Fibroblast of skin of scalp (primary cell): ENCODE data around the gene FGFR3.
A peak's percentile ranks its signal among the peaks of the same experiment; 100 is the strongest.

Experiments
- DNase-seq: peaks from one replicate; pipeline ENCODE4 v3.0.0-alpha.2; 2013

FGFR3 gene

DNA sequence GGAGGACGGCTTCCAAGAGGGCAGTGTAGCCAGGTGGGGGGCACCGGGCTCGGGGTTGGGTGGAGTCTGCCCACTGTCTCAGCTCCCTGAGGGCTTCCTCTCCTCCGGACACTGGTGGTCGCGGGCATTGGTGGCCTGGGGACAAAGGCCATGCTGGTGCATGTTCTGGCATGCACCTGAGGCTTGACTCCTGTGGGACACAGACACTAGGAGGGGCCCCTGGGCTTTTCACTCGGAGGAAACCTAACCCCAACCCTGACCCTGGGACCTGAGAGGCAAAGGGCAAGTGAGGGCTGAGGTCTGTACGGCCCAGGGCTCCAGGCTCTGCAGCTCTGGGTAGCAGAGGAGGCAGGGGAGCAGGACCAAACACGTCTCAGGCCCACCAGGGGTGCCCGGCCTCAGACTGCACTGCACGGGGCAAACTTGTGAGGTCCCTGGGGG, 22.3 kb upstream of the FGFR3 start:
- DNase-seq = no peak

DNA sequence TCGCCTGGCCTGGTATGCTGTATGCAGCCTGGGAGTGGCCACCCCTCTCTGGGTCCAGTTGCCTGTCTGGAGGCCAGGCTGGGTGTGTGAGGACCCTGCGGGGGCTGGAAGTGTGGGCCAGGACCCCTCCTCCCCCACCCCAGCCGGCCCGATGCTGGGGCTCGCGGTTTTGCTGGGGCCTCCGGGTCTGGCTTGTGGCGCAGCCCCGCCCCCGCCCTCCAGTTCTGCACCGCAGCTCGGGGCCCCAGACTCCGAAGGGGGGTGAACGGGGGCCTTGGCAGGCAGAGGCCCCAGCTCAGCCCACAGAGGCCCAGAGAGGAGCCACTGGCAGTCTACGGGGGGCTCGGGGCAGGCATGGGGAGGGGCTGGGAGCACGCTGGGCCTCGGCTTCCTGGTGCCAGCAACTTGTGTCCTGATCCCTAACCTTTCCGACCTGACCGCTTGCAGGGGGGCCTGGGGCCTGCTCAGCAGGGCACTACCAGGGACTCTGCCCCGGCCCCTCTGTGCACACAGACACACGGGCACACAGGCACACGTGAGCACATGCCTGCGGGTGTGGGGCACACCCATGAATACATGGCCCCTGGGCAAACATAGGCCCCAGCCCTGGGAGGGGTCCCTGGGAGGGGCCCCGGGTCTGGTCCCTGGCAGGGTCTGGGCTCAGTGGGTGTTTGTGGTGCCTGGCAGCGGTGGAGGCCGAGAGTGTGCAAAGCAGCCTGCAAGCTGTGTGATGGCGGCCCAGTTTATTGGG, 21.4 kb upstream of the FGFR3 start:
- no peak for DNase-seq

DNA sequence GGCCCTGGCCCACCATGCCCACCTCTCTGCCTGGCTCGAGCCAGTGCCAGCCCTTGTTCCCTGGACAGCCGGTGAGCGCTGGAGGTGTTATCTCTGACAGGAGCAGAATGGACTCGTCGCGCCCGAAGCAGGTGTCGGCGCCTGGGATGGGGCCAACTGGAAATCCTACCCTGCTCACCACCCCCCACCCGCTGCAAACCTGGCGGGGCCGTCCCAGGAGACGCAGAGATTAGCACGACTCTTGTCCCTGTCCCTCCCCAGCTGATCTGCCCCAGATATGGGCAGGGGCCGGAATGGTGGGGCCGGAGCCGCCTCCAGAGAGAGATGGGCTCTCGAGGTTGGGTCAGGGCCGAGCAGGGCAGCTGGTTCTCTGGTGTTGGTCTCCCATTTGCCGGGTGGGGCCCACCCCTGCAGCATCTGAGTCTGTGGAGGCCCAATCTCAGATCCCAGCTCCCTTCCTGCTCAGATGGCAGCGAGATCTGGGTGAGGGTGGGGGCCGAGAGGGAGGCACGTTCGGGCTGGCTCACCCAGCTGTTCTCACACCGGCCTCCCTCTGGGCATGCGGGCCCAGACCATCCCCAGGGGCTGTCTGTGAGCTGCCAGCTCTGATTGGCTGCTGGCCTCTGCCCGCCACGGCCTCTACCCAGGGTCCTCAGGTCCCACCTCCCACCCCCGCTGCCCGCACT, 20.1 kb upstream of the FGFR3 start:
- no peak for DNase-seq

DNA sequence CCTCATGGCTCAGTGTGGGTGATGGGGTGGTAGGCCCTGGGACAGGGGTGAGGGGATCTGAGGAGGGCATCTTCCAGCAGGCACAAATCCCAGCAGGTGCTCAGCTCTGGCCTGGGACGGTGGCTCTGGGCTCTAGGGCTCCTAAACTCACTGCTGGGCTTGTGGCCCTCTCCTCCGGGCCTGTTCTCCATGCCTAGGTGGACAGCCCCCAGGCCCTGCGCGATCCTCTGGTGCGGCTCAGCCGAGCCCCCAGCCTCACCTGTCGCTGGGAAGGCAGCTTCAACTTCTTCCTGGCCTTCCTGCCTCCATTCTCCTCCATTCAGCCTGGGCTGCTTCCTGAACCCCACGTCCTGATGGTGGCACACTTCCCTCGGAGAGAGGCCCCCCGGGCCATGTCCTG, 19.3 kb upstream of the FGFR3 start:
- no peak for DNase-seq

DNA sequence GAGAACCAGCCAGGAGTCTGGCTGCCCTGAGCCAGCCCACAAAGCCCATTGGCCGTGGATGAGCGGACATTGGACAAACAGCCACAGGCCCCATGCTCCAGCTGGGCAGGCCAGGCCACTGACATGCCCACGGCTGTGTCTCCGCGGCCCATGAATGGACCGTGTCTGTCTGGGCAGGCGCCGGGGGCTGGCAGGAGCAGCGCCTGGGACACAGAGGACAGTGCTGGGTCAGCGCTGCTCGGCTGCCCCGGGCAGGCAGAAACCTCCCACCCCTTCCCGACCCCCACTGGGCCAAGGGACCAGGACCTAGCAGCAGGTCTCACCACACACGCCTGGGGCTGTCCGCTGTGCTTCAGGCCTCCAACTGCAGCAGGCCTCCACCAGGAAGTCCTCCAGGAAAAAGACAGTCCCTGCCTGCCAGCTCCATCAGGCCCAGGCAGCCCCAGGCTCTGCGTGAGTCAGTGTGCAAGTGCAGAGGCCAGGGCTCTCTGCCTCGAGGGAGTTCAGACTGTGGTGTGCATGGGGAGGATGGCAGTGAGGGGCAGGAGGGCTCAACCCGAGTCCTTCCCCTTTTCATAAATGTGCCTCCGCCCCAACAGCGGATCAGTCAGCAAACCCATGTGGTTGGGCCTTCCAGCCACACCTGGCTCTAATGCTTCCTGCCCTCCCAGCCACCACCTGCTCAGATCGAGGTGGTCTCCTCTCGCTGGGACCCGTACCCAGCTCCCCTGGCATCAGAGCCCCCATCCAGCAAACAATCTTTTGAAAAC, 17.2 kb upstream of the FGFR3 start:
- DNase-seq = no peak

DNA sequence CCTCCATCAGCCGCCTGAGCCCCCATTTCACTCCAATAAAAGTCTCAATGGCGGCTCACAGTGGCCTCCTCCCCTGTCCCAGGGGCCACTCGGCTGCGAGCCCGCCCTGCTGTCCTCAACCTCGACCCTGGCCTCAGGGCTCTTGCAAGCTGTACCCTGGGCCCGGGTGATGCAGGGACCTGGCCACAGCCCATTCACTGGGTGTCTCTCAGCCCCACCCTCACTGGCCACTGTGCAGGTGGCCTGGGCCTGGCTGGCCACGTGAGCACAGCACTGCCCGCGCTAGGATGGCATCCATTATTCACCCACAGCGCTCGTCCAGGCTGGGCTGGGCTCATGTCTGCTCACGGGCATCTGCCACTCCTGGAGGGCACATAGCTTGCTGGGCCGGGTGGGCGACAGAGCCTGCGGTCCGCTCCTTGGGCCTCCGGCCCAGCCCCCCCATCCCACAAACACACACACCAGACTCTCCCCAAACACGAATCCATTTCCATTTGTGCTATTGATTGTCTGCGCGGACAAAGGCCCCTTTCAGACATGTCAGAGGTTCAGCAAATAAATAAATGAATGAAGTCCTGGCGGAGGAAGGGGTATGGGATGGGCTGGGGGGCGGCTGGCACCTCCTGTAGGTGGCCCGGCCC, 16.5 kb upstream of the FGFR3 start:
- no peak for DNase-seq

DNA sequence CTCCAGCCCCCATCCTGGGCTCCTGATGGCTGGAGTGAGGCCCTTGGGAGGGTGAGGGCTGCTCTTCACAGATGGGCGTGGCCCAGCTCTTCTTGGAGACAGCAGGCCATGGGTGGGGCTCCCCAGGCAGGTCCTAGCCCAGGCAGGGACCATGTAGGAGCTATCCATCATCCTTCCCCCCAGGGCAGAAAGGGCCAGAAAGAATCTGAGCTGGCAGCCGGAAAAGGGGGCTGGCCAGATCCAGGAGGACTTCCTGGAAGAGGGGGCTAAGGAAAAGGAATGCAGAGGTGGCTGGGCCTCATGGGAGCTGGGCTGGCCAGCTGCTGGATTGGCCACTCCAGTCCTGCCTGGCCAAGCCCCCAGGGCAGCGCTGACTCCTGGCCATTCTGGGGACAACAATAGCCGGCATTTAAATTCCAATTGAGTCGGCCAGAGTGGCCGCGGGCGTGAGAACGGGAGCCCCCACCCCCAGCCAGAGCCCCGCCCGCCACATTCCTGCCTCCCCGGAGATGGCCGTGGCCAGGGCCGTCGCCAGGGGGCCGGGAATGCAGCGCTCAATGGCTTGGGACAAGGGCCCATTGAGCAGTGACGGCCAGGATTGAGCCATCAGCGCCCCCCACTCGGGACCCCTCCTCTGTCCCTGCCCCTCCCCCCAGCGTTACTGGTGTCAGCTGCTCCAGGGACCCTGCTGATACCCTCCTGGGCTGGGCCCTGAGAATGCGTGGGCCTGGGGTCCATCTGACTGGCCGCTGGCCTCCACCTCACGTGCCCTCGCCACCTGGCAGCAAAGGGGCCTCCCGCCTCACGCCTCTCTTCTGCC, 15.1 kb upstream of the FGFR3 start:
- peak; percentile 62 for DNase-seq

DNA sequence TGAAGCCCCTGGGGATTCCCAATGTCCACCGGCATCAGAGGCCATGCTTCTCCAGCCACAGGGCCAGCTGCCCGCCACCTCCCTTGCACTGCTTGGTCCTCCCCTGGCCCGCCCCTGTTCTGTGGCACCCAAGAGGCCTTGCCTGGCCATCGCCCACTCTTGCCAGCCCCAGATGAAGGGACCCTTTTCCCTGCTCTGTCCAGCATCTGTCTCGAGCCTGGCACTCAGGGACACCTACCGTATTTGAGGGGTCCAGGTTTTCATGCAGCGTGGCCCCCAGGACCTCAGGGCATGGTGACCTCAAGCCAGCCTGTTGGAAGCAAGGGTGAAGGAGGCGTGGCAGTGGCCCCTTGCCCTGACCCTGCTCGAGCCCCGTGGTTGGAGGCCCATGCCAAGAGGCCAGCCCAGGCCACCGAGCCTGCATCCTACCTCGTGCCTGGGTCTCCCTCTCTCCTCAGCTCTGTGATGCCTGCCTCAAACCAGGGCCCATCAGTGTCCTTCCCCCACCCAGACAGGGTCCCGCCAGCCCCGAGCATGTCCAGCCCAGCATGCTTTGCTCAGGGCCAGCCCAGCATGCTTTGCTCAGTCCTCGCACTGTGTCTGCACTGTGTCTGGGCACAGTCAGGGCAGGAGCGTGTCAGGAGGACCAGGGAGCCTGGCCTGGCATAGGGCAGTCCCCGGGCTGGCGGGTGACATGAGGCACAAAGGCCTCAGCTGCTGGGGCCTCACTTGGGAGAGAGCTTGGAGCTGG, 14.3 kb upstream of the FGFR3 start:
- no peak for DNase-seq

DNA sequence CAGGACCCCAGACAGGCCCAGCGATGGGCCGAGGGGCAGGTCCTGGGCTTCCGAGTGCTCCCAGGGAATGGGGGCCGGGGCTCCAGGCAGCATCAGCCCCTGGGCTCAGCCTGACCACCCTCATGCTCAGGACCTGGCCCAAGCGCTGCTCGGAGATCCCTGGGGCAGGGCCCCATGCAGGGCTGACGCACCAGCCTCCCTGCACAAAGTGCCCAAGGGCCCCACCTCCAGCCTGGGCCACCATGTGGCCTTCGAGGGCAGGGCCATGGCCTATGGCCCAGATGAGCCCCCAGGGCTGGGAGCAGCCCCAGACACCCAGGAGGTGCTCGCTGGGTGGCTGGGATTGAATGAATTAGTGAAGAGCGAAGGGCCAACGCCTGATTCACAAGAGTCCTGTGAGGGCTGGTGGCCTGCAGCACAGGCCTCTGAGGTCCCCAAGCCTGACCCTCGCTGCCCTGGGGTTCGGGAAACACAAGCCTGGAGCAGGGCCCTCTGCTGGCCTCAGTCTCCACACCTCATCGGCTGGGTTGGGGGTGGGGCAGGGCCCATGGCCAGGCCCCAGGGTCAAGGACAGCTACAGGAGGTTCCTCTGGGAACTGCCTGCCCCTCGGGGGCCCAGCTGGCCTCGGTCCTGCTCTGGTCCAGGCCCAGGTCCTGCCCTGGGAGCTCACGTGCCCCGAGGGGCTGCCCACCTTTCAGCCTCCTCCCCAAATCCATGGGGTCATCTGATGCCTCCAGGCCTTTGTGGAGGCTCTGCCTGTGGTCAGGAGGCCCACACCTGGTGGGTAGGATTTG, 13.3 kb upstream of the FGFR3 start:
- DNase-seq = no peak

DNA sequence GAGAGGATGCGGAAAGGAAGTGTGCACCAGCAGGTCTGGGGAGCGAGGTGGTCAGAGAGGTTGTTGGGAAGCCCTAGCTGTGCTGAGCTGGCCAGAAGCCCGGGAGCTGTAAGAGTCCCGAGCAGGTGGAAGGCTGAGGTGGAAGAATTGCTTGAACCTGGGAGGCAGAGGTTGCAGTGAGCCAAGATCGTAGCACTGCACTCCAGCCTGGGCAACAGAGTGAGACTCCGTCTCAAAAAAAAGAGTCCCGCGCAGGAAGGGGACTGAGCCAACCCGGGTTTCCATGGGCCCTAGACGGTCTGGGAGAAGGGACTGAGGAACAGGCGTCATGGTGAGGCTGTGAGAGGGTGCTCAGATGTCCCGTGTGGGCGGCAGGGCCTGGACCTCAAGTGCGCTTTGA, 12.7 kb upstream of the FGFR3 start:
- no peak for DNase-seq

DNA sequence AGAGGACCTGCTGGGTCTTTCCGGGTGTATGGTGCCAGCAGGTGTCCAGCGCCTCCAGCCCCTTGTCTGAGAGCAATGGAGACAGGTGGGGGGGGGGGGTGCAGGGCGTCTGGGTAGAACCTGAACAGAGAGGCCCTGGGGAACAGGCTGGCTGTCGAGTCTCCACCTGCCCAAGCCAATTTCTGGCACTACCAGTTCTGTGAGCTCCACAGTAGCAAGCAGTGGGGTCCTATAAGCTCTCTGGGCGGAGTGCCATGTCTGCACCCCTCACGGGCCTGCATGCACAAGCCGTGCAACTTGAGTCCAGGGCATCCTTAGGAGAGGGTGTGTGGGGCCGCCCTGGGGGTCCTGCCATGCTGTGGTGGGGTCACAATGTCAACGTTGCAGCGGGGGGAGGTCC, 10.1 kb upstream of the FGFR3 start:
- DNase-seq = no peak

DNA sequence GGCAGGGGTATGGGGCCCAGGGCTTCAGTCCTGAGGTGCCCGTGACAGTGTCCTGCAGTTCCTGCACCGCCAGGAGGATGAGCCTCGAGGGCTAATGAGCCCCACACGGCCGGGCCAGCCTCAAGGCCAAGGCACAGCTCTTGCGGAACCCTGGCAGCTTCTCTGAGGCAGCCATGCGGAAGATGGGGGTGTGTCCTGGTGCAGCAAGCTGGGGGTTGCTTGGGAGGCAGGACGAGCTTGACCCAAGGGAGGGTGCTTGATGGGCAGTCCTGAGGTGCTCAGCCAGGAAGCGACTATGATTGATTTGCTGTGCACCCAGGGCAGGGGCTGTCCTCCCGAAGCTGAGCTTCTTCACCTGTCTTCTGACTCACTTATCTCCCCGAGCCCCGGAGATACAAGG, 9.1 kb upstream of the FGFR3 start:
- no peak for DNase-seq

DNA sequence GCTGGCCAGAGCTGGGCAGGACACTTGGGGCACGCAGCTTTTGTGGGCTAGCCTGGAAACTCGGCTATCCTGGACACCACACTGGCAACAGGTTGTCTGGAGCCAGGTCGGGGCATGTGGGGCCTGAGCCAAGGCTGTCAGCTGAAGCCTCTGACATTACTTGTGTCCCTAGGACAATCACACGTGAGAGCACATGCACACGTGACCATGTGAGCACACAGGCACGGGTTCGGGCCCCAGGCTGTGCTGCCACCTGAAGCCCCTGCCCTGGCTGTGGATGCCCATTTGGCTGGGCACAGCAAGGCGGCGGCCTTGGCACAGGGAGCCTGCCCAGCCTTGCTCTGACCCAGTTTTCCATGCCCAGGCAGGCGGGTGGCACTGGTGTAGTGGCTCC, 8.7 kb upstream of the FGFR3 start:
- no peak for DNase-seq

DNA sequence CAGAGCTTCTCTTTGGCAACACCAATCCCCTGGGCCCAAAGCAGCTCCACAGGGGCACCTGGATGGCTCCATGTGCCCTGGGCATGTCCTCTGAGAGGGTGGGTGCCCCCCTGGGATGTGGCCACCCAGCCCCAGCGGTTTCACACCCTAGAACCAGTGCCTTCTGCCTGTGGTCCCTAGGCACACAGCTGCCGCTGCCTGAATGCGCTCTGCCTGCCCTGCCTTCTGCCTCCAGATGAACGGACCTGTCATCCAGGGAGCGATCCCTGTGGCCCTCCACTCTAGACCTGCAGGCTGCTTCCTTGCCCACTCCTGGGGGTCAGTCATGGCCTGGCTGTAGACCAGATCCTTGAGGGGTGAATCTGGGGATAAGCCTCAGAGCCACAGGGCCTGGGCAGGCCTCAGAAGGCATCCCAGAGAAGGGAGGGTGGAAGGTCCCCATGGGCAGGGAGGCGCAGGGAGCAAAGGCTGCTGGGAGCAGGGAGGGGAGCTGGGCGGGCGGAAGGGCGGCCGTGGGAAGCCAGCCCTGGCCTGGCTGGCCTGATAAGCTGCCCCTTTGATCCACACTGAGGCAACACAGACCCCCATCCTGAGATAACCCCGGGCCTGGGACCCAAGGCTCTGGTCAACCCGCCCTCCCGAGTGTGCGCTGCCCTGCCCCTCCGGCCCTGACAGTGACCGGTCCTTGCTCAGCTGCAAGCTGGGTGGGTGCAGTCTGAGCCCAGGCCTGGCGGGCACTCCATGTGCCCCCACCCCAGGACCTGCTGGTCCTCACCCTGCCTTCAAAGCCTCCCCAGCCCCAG, 8.1 kb upstream of the FGFR3 start:
- no peak for DNase-seq

DNA sequence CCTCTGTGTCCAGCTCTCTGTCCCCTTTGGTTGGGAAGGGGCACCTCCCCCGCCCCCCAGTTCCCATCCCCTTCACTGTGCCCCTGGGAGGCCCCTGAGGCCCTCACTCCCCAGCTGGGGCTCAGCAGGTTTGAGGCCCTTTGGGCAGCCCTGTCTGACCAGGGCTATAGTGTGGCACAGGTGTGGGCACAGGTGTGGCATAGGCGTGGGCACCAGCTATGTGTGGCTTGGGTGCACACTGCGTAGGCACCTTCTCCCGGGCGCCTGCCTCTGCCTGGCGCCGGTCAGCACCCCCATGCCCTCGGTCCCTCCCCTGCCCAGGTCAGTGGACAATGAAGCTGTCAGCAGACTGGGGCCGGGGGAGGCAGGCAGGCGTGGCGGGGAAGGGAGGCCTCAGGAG, 7.5 kb upstream of the FGFR3 start:
- no peak for DNase-seq

DNA sequence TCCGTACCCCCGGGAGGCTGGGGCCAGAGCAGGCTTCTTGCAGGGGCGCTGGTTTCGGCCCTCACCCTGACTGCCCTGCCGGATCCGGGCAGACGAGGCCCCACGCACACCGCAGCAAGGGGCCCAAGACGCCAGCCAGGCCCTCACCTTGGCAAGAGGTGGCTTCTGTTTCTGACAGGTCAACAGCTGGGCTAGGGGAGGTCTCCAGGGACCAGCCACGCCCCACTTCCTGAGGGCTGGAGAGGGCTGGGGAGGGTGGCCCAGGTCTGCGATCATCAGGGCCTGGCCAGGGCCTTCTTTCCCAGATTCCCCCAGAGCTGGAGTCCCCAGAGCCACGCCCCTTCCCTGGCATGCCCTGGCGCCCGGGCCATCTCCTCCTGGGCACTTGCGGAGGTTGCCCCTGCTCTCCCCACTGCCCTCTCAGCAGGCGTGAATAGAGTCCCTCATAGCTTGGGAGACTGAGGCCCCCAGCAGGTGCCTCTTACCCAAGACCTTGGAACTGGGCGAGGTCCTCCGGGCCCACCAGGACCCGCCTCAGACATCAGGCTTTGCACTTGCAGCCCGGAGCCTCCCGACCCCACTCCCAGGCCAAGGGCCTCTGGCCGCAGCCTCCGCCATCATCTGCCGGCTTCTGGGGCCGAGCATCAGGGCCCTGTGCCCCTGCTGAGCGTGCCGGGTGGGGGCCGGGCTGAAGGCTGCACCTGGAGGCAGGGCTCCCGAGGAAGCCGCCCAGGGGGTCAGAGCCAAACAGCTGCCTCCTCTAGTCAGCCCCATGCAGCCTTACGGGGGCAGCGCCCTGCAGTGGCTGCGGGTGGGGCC, 6.3 kb upstream of the FGFR3 start:
- no peak for DNase-seq

DNA sequence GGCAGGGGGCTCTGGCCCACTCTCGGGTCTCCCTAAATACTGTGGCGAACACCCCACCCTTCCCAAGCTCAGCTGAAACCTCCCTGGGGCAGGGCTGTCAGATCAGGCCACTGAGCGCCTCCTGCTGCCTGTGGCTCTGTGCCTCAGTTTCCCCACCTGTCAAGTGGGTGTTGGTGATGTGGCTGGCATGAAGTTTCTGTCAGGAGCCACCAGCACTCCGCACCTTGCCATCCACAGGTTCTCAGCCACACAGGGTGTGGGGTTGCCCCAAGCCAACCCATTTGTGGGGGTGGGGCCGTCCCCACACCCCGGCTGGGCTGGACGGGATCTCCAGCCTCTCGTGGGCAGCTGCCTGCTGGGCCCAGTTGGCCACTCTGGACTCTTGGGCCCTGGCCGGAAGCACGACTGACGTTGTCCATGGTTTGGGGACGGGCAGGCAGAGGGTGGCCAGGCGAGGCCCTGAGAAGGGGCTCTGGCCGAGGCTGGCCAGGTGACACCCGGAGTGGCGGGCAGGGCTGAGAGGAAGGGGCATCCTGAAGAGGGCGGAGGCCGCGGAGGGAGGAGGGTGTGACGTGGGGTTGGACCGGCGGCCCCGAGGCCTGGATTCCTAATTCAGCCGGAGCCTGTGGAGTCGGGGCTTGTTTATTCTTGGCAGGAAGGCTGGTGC, 5.5 kb upstream of the FGFR3 start:
- no peak for DNase-seq

DNA sequence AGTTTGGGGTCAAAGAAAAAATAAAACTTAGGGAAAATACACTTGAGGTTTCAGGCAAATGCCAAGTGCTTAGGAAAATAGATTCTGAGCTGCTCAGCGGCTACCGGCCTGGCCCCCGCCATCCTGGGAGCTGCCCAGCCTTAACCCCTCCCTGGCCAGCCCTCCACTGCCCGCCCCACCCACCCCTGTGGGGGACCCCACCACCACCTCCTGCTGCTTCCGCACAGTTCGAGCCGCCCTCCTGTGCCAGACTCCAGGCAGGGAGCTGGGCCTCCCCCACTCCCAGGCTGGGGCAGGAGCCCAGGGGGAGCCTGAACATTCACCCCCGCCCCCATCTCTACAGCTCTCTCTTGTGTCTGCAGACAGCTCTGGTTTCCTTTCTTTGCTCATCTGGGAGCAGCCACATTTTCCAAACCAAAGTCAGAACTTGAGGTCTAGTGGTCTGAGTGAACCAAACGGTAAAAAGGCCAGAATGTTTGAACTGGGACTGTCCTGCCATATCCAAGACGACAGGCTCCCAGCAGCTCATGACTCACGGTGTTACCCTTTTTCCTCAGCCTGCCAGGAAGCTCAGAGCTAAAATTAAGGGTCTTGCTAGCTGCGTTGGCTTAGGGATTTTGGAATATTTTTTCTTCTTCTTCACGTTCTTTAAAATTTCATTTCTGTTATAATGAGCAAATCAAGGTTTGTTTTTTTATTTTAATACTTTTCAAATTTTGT, 4.7 kb upstream of the FGFR3 start:
- DNase-seq = peak; percentile 28
